Measurements from ENCODE around the gene TOMM6.

The TOMM6 gene

DNA sequence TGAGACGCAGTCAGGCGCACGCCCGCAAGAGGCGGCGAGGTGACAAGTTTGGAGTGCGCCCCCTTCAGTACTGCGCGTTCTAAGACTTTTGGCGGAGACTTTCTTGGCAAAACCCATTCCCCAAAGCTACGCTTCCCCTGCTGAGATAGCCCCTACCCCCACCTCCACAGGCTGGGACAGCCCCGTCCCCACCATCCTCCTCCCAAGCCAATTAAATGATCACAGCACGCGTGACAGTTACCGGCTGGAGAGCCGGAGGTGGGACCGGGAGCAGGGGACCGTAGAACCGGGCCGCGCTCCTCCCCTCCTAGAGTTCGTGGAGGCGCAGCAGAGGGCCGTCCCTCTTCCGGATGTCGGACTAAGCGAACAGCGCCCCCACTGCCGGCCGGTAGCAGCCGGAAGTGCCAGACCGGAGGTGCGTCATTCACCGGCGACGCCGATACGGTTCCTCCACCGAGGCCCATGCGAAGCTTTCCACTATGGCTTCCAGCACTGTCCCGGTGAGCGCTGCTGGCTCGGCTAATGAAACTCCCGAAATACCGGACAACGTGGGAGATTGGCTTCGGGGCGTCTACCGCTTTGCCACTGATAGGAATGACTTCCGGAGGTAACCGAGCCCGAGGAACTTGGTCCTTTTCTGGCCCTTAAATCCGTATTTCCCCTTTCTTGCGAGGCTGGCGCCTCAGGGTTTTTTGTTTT is at the start of gene TOMM6:
Gene TOMM6 (plus strand): TSS at position 476 of the 699 bp plus-strand sequence. CDS start 4 bp downstream, at position 480.
- DNase-seq: peak; percentile 91

DNA sequence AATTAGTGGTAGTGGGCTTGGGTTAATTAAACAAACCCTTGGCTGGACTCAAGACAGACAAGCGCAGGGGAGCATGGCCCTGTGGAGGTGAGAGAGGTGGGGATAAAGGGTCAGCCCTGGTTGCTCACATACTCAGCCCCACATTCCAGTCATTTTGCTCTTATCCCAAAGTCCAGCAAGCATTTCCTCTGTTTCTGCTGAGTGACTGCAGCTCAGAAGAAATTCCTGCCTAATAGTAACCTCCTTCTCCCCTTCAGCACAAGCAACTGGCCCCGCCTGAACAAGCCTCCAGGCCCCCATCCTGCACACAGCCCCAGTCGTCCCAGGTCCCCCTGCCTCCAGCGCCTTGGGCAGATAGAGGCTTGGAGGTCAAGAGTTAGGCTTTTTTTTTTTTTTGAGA is 48.5 kb upstream of the TOMM6 start:
- DNase-seq: no peak

DNA sequence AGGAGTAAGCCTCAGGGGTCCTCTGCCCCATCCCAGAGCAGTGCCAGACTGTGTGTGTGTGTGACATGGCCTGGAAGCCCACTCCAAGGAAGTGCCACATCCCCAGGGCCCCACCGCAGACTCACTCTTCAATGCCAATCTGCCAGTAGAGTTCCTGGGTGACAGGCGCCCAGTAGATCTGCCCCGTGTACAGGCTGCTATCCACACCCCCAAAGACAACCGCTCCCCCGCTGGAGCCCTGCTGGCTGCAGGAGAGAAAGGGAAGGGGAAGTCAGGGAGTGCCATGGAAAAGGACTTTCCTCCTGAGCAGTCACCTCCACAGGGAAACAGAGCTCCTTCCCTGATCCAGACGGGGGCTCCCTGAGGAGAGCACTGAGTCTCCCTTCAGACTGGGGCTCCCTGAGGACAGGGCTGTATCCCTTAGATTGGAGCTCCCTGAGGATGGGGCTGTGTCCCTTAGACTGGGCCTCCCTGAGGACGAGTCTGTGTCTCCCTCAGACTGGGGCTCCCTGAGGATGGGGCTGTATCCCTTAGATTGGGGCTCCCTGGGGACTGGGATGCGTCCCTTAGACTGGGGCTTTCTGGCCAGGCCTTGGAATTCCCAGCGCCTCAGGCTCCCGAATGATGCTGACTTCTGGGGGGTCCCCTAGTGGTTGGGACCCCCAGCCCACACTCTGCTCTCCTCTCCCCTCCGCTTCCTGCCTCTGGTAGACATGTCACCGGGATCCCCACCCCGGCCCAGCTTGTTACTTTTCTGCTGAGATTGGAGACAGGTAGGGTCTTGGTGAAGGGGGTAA is 46.9 kb upstream of the TOMM6 start:
- no peak for DNase-seq

DNA sequence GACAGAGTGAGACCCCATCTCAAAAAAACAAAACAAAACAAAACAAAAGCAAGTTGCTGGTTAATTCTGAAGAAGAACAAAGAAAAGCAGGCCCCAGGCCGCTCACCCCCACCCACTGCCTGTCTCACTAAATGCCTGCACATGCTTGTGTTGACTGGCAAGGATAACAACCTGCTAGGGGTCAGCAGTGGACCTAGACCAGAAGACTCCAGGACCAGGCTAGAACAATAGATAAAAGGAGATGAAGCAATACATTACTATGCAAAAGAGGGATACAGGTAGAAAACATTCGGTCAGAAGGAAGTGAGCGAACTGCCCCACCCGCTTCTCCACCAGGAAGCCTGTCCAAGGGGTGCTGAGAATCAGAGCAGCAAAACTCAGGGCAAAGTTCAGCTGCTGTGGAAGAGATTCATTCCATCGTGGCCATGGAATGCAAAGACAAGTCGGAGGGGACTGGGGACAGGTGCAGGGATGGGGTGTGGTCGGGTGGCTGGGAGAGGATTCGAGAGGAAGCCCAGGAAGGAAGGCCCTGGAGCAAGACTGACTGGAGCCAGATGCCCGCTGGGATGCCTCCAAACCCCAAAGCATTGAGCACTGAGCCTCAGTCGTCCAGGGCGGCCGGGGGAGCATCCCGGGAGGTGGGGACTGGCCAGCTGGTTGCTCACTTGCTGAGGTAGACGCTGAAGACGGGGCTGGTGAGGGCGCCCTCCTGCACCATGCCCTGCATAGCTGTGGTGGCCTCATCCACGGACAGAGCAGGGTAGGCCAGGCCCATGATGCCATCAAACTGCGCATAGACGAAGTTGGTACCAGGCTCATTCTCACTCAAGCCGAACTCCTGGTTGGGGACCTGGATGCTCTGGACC is 45.6 kb upstream of the TOMM6 start:
- DNase-seq: no peak

DNA sequence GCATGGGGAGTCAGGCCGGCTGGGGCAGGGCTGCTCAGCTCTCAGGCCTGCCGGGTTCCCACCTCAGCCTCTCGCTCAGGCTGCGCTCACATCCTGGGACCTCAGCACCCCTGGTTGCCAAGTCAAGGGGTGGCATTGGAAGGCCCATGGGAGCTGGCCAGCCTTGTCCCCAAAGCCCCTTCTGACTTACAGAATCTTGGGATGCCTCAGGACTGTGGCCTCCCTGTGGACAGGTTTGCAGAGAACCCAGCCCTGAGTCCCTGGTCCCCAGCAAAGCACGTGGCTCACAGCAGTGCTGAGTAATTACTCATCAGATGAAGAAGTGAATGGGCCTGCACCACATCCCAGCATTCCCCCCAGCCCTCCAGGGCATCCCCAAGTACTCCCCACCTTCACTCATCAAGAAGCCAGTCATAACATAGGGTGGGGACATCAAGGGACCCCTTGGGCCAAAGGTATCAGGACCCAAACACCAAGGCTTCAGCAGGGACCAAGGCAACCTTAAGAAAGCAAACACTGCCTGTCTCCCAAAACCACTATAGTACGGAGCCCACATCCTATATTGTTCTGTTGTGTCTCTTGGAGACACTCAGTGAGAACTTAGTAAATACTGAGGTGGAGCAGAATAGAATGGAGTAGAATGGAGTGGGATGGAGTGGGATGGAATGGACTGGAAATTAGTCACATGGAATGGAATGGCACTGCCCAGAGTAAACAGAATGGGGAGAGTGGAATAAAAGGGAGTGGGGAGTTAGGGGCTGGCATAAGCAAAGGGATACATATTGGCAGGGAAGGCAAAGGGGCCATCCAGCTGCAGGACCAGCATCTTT is 43.9 kb upstream of the TOMM6 start:
- no peak for DNase-seq

DNA sequence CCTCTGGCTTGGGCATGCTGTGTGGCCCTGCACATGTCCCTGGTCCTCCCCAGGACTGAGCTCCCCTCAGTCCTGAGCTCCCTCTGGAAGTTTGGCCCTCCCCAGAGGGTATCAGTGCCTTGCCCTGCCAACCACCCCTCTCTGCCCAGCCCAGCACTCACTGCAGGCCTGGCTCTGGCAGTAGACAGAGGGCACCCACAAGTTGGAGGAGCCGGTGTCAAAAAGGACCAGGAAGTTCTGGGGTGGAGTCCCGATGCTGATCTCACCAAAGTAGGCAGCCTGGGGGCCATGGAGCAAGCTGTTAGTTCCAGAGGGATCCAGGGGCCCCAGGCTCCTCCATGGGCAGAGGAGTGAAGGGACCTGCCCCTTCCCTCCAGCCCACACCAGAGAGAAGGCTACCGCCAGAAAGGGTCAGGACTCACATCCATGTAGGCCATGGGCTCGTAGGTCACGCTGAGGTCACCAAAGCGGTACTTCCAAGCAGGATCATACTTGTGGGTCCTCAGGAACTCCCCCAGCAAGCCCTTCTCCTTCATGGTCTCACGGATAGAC is 43.2 kb upstream of the TOMM6 start:
- no peak for DNase-seq

DNA sequence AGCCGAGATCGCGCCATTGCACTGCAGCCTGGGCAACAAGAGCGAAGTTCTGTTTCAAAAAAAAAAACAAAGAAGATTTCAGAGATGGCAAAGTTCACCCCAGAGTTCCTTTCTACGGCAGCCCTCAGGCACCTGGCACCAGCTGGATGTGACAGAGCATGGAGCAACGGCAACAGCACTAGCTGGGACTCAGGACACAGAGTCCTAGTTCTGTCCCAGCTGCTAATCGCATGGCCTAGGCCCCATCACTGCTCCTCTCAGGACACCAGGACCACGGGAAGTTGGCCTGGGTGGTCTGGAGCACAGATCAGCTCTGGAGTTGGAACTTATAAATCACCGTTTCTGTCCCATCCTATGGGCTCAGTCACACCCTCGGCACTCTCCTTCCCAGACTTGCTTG is 41.4 kb upstream of the TOMM6 start:
- DNase-seq: no peak

DNA sequence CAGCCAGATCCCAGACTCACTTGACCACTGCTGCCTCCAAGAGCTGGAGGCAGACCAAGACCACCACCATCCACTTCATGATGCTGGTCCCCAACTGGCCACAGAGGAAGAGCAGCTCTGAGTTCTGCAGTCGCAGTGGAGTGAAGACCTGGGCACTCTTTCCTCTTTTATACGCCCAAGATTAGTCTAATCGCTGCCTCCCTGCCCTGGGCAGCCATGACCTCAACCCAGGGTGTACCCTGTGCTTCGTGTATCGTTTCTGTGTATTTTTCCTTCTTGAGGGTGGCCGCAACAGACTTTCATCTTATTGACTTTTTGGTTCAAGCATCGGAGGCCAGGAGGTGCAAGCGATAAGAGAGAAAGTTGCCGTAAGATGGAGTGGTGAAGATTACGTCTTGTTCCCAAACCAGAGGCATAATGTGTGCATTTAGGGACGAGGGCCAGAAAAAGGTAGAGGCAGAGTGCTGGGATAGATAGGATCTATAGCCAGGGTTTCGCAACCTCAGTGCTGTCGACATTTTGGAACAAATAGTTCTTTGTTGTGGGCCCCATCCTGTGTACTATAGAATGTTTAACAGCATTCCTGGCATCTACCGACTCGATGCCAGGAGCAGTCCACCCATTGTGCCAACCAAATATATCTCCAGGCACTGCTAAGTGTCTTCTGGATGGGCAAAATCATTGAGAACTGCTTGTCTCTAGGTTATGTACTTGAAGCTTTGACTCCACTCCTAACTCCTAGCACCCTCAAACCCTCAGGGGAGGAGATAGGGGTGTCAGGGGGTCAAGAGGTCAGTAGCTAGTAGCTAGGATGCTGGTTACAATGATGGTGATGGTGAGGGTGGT is 40.0 kb upstream of the TOMM6 start, which contains the start of gene PGC:
Gene PGC (minus strand): TSS at position 142 of the 846 bp plus-strand sequence. CDS start 63 bp downstream, at position 79.
- DNase-seq: no peak

DNA sequence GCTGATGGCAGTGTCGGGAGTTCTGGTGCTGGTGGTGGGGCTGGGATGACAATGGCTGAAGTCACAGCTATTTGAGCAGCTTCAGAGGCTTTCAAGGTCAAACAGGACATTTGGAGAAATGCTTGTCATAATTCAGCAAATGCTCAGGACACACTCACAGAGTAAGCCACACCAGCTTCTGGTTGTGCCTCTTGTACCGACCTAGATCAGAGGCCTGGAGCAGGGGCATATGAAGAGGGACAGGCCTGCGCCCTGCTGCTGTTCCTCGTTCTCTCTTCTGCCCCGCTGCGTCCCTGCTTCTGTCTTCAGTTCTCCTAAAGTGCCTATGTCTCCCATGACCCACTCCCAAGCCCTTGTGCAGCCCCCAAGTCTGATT is 39.4 kb upstream of the TOMM6 start:
- DNase-seq: no peak

DNA sequence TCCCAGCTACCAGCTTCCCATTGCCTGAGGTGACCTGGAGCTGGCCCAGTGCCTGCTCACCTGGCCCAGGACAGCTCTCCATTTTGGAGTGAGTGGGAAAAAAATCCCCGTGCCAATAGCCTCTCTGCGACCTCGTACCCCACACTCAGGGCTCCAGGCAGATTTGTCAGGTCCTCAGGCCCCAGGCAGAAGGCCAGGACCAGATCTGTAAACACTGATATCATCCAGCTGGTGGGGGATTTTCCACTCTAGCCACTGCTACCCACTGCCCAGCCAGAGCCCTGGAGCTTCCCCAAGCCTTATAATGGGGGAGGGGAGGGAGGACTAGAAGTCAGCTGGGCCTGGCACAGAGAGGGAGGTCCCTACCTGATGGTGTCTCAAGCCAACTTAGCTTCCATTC is 39.0 kb upstream of the TOMM6 start:
- no peak for DNase-seq

DNA sequence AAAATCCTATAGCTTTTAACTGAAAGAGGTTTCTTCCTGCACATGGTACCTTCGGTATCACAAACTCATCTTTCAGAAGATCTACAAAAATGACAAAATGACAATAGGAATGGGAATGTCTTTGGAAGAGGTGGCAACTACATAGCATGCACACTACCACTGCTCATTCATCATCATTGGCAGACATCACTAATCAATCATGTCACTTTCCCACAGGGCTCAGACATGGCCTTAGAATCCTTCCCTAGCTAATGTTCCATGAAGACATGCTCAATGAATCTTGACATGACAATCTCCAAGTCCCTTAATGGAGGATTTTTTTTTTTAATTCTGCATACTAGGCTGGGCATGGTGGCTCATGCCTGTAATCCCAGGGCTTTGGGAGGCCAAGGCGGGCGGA is 37.1 kb upstream of the TOMM6 start:
- DNase-seq: no peak

DNA sequence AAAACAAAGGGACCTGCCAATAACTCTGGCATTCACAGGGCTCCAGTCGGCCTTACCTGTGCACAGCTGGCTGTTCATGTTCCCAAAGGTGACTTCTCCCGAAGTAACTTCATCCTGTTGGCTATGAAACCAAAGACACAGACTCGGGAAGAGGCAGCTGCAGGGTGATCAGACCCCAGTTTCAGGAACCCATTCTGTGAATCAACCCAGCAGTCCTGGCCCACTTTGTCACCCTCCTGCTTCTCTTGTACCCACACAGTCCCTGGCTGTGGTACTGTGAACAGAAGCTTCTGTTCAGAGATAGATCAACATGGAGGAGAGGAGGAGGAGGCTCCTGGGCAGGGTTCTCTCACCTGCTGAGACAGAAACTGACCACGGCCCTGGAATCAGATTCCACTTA is 31.6 kb upstream of the TOMM6 start:
- DNase-seq: no peak

DNA sequence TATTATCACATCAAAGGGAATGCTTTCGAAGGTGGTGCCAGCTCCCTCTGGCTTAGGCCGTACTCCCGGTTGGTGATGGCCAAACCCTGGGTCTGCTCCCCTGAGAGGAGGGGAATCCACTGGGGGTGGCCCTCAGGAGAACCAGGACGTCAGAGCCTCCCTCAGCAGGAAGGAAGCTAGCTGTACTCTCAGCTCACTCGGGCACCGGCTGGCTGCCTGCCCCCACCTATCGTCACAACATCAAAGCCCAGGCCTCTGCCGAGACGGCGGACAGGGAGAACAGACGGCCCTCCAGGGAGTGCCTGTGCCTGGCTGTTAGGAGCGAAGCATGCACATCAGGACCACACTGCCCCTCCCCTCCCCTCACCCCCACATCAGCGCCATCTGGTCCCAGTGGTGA is 31.1 kb upstream of the TOMM6 start:
- DNase-seq: no peak

DNA sequence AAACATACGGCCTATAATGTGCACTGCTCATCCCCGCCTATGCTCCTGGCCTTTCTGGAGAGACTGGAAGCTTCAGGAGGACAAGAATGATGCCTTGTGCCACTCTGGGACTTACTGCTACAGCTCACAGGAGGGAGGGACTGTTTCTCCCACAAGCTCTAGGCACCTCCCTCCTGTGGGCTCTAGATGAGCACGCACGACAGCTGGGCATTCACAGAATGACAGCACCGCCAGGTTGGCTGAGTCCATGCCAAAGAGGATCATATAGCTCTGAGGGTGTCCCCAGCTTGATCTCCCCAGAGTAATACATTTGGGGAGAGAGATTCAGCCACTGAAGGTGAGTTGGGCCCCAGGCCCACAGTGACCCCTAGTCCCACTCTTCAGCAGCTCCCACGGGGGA is 30.2 kb upstream of the TOMM6 start:
- DNase-seq: no peak

DNA sequence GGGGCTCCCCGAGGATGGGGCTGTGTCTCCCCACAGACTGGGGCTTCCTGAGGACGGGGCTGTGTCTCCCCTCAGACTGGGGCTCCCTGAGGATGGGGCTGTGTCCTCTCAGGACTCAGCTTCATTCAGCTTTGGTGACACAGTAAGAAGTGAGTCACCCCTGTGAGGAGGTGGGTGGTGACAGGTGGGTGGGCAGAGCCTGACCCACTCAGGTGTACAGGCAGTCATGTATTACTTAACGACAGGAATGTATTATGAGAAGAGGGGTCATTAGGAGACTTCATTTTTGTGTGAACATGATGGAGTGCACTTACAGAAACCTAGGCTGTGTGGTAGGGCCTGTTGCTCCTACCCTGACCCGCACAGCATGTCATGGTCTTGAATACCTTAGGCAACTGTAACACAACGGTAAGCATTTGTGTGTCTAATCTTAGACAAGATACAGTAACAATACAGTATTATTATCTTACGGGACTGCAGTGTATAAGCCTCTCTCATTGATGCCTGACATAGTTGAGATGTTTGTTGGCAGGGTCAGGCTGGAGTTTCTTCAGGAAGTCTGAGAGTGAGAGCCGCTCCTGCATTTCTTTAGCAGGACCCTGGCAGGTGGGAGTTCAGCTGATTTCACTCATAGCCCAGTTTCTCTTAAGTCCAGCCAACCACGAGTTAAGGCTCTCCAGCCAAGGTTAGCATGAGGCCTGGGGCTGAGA is 29.4 kb upstream of the TOMM6 start:
- DNase-seq: no peak

DNA sequence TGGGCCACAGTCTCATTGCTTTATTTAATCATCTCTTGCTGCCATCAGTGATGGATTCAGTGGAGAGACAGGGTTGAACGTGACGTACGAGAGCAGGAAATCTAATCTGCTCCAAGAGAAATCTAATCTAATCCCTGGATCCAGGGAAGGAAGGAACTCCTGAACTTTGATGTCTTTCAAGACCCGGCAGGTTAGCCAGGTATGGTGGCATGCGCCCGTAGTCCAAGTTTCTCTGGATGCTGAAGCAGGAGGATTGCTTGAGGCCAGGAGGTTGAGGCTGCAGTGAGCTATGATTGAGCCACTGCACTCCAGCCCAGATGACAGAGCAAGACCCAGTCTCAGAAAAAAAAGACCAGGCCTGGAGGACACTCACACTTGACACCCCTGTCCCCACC is 28.9 kb upstream of the TOMM6 start:
- DNase-seq: no peak

DNA sequence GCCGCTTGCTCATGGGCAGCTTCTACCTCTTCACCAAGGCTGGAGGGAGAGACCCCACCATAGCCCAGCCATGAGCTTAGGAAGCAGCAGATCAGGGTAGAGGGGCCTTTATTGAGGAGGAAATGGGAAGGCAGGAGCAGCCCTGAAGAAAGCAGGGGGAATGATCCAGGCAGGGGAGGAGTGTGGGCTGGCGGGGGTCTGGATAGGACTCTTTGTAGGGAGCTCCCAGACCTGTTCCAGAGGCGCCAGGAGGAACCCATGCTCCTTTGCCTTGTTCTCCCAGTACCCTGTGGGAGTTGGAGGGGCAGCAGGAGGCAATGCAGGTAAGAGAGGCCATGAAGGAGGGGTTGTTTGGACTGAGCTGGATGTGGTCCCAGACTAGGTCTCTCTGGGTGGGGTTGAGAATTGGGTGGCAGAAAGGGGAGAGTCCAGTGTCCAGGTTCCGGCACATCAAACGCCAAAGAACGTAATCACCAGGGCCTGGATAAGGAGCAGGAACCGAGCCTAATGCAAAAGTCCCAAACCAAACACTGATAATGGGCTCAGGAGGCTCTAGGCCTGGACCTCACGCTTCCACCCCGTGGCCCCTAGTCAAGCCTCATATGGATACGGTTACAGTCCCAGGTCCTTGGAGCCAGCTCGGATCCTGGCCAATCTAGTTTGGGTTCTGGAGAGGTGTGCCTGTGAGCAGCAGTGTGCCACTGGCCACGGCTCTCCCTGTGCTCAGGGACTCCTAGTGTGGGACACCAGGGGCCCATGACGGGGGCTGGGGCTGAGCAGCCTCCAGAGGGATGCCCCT is 28.2 kb upstream of the TOMM6 start:
- no peak for DNase-seq

DNA sequence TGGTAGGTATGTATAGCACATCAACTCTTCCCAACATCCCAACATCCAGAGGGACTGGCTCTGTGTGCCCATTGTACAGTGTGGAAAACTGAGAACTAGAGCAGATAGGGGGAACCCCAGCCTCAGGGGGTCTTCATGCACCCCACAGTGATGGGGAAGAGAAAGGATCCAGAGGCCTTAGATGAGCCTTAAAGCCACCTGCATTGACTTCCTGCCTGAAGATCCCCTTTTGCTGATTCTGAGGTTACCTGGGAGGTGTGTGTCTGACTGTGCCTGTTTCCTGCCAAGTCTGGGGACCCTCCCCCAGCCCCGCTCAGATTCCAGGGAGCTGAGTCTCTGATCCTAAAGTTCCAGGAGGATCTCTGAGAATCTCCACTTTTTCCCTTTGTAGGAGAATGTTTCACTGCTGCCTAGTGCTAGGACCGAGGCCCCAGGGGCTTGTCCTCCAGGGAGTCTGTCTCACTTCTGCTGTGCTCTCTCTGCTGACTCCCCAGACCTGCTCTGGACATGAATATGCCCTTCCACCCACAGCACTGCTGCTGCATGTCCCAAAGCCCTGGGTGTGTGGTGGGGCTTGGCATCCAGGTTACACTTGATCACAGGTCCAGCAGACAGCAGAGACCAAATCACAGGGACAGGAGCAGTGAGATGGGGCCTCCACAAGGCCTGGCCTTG is 27.5 kb upstream of the TOMM6 start:
- no peak for DNase-seq

DNA sequence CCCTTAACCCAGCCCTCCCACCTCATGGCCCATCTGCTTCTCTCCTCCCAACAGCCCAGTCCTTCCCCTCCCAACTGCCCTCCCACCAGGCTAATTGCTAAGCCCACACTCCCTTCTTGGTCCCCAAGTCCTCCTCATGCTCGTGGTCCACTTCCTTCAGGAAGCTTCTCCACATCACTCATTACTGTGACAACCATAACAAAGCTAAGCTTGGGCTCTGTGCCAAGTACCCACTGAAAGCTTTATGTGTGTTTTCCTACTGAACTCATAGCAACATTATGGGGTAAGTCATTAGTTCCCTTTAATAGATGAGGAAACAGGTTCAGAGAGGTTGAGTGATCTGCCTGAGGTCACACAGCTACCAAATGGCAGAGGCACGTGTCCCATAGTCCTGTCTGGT is 24.0 kb upstream of the TOMM6 start:
- no peak for DNase-seq

All from CD4-positive, alpha-beta T cell treated with Interferon gamma for 1 hour (primary cell).